NCI-H446 (cell line): ENCODE results near the gene GZF1.

ENCODE experiments used
- DNase-seq, 2 experiments: peaks; one replicate each; lab custom pipeline; 2025; lab: John Stamatoyannopoulos, UW

The GZF1 gene

DNA sequence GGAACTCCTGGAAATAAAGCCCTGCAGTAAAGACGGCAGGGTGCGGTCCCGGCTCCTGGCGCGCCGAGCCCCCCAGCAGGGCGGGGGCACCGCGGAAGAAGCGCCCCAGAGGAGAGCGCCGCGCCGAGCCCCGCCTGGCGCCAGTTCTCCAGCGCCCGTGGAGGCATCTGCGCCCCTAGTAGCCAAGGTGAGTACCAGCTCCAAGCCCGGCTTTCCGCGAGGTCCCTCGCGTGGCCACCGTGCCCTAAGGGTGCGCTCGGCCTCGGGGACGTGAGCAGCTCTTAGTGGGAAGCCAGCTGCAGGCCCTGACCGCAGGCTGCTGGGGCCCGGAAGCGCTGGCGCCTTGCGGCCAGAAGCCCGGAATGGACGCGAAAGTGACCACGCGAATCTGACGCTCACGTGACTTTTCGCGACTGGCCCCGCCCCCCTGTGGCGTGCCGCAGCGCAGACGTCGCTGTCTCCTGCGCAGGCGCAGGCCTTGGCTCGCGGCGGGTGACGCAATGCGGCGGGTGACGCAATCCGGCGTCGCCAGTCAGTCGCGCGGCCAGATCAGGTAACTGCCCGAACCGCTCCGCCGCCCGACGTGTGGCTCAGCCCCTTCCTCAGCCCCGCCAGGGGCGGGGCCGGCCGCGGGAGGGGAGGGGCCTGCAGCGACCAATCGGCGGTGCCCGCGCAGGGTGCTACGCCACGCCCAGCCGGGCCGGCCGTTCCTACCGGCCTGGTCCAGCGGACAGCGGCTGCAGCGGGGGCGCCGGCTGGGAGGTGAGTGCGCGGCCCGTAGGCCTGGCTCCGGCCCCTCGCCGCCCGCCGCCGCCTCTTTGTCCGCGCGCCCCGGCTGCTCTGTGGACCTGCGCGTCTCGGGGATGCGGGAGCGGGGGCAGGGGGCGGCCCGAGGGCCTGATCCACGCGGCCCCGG is at the start of gene GZF1:
GZF1 (plus strand) TSS at position 707 of the 916 bp plus-strand sequence. CDS start 2,202 bp downstream, outside the sequence.
- DNase-seq = peak; percentile 87 to 99

DNA sequence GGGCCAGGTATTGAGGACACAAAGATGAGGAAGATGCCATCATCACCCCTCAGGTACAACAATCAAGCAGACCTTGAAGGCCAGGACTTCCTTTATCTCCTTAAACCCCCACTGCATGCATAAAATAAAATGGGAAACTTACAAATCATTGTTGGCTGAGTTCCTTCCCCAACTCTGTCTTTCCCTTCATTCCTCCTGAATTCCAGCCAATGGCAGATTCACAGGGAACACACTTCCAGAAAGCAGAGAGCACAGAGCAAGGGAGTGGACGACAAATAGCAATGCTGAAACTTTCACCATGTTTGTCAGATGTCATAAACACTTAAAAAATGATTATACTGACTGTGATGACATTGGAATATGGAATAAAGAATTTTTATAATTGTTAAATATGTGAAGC is 48.7 kb upstream of the GZF1 start:
- DNase-seq = no peak

GRCh38 chr20:23314699-23315098 is 47.3 kb upstream of the GZF1 start:
- DNase-seq = no peak

- DNase-seq = no peak
These were observed 46.9 kb upstream of the GZF1 start for GRCh38 chr20:23315099-23315498.

- no peak for DNase-seq
These were observed 45.4 kb upstream of the GZF1 start for GRCh38 chr20:23316626-23317025.

- DNase-seq = no peak
These were observed 44.9 kb upstream of the GZF1 start for GRCh38 chr20:23317081-23317480.

DNA sequence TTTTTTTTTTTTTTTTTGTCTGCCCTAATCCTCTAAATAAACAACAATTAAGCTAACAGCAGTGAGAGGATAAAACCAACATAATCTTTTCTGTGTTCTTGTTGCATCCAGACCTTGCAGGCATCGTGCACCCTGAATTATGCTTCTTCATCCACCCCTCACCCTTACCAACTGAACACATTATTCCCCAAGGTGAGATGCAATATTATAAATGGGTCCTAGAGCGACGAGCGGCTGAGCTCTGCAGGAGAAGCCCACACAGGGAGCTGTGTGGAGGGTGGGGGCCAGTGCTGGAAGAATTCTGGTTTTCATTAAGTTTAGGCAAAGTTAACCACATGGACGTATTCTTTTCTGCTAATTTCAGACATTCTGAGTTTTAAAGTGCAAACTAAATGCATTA is 43.6 kb upstream of the GZF1 start:
- DNase-seq = no peak

DNA sequence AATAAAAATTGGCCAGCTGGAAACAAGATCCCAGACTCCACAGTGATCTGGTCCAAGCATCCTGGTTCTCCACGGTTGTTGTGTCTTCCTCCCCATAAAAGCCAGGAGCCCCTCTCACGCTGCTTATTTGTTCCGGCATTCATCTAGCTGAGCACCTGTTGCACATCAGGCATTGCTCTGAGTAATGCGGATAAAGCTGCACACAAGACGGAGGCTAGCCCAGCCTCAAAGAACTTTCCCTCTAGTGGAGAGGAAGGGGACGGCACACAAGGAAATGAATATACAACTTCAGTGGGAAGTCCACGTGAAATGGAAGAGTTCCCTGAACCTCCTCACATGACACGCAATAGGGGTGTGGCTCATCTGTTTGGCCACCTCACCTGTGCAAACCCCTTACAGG is 41.7 kb upstream of the GZF1 start:
- DNase-seq = no peak

DNA sequence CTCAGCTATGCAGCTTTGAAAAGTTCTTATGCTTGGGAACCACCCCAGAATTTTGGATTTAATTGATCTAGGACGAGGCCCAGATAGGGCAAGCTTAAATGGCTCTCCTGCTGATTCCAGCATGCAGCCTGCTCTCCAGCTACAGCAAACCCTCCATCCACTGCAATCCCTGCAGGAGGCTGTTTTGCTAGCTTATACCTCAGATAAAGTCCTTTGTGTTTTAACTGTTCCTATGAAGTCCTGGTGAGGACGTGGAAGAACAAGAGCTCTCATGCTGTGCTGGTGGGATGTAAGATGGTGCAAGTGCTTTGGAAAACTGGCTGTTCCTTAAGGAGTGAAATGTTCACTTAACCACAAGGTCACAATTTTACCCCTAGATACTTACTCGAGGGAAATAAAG is 36.9 kb upstream of the GZF1 start:
- DNase-seq = no peak

GRCh38 chr20:23326774-23327173 is 35.2 kb upstream of the GZF1 start:
- no peak for DNase-seq

GRCh38 chr20:23327617-23328333 is 34.2 kb upstream of the GZF1 start:
- no peak for DNase-seq

- DNase-seq = no peak
These were observed 30.3 kb upstream of the GZF1 start for GRCh38 chr20:23331450-23332350.

DNA sequence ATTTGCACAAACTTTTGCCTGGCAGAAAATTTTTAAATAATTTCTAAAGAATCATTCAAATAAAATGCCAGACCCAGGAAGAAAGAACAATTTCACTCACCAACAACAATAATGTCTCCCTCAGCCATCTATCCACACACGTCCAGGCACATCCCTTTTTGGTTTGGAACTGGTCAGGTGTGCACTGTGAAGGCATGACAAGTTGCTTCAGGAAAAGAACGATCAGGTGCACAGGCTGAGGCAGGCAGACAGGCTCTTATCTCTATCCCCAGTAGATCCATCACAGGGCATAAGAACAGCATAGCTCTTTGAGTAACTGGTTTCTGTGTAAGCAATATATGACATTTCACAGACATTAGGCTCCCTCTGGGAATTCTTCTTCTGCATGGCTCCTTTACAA is 29.5 kb upstream of the GZF1 start:
- DNase-seq = no peak

DNA sequence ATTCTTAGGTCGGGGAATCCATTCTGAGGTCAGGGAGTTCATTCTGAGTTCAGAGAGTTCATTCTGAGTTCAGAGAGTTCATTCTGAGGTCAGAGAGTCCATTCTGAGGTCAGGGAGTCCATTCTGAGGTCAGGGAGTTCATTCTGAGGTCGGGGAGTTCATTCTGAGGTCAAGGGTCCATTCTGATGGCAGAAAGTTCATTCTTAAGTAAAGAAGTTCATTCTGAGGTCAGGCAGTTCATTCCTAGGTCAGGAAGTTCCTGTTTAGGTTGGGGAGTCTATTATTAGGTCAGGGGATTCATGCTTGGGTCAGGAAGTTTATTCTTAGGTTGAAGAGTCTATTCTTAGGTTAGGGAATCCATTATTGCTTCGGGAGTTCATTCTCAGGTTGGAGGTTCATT is 27.9 kb upstream of the GZF1 start:
- DNase-seq = no peak

- no peak for DNase-seq
These were observed 26.5 kb upstream of the GZF1 start for GRCh38 chr20:23335521-23335920.

- DNase-seq = no peak
These were observed 25.5 kb upstream of the GZF1 start for GRCh38 chr20:23336476-23336875.

DNA sequence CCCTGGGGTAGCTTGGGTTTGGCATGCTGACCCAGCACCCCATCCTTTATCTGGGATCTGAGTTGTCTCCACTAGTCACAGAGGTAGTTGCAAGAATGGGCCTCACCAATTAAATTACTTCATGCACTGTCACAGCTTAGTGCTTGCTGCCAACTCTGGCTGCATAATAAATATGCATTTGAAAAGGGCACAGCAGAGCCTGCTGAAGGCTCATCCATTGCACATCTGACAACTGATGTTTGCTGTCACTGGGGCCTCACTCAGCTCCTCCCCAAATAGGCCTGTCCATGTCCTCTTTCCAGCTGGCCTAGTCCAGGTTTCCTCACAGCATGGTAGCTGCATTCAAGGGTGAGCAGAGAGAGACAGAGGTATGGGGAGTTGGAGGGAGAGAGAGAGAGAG is 24.7 kb upstream of the GZF1 start:
- no peak for DNase-seq

- no peak for DNase-seq
These were observed 22.0 kb upstream of the GZF1 start for GRCh38 chr20:23339986-23340385.

GRCh38 chr20:23340524-23340923 is 21.5 kb upstream of the GZF1 start:
- peak; percentile 38 to 74 for DNase-seq

- no peak for DNase-seq
These were observed 20.9 kb upstream of the GZF1 start for GRCh38 chr20:23341073-23341472.

GRCh38 chr20:23343590-23343989 is 18.4 kb upstream of the GZF1 start:
- DNase-seq = no peak

DNA sequence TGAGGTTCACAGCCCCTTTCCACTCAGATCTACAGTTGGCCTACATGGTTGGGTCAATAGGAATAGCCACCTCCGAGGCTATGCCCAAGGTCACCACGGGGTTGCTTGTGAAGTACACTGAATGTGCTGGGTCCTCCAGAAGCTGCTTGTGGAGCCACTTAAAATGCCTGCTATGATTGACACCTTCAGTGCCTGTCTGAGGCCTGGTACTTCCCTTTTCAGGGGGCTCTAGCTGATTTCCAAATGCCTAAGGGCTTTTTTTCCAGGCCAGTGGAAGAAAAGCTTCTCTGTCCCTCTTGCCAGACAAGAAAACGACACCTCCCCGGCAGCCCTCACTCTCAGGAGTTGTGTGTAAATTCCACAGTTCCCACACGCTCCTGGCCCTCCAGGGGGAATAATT is 17.6 kb upstream of the GZF1 start:
- no peak for DNase-seq
